HFFc6 (cell line): ENCODE data around the gene TRIM43B. TPM values are rescaled to one million over a fixed set of nuclear protein-coding genes. Genes with fewer than 3 reads are reported as not detected.
A peak's percentile ranks its signal among the peaks of the same experiment; 100 is the strongest.
"Not testable (repeated sequence)": the region's sequence is repeated elsewhere in the genome, so short reads cannot be mapped to it uniquely, and the experiment has no call there.

Experiments used
- DNase-seq: peaks from one replicate; pipeline ENCODE4 v3.0.0-alpha.2; 2018
- H3K27ac Mint-ChIP-seq: 2 replicates; pipeline ENCODE4 v1.8.0; 2020; ENCODE audit warnings: mild to moderate bottlenecking, mixed read lengths
- H3K27me3 Mint-ChIP-seq: 2 replicates; pipeline ENCODE4 v1.8.0; 2021; ENCODE audit warnings: mild to moderate bottlenecking, moderate library complexity, mixed read lengths; ENCODE audit not compliant: insufficient read depth
- H3K36me3 Mint-ChIP-seq: 2 replicates; pipeline ENCODE4 v1.8.0; 2021; ENCODE audit warnings: low read depth, mixed read lengths
- H3K4me1 Mint-ChIP-seq: 2 replicates; pipeline ENCODE4 v1.8.0; 2020; ENCODE audit warnings: low read depth, mixed read lengths
- H3K4me3 Mint-ChIP-seq: 2 replicates; pipeline ENCODE4 v1.8.0; 2020; ENCODE audit warnings: mild to moderate bottlenecking, moderate library complexity, mixed read lengths
- H3K9me3 Mint-ChIP-seq: 2 replicates; pipeline ENCODE4 v1.8.0; 2020; ENCODE audit warnings: mild to moderate bottlenecking, mixed read lengths
- total RNA-seq, 6 experiments: library from RNA; stranded (reverse); fragmentation: NEBNext Ultra II Directional; extraction: Animal tissue kit (Norgen Biotek cat#: 25700); gene quantifications; 2 replicates in 1 of 6; 3 replicates in 5 of 6; pipeline ENCODE4 v1.2.3, GENCODE V29; 2021

The TRIM43B gene
- total RNA-seq, 6 experiments from 2014 or later, result not detected

- not testable (repeated sequence) for H3K9me3 Mint-ChIP-seq, DNase-seq, H3K4me1 Mint-ChIP-seq, H3K36me3 Mint-ChIP-seq, H3K27me3 Mint-ChIP-seq, H3K4me3 Mint-ChIP-seq, H3K27ac Mint-ChIP-seq
Observed at GRCh38 chr2:95463292-95463691, 21.3 kb downstream of the TRIM43B start.

DNA sequence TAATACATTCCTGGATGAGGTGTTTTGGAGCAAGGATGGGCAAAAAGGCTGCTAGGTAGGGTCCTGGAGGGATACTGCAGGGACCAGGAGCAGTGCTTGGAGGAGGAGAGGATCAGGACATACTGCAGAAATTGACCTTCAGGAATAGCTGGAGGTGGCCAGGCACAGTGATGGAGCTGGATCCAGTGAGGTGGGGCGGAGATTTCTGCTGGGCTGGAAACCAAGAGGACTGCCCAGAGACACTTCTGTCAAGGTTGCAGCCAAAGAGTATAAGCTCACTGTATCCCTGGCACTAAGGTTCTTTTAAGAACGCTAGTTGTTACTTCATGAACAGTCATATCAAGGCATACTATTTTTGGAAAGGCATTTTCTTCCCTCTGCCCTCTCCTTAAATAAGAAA is 39.2 kb downstream of the TRIM43B start:
- not testable (repeated sequence) for H3K27me3 Mint-ChIP-seq, H3K9me3 Mint-ChIP-seq, H3K4me3 Mint-ChIP-seq, H3K4me1 Mint-ChIP-seq, H3K36me3 Mint-ChIP-seq, H3K27ac Mint-ChIP-seq, DNase-seq

DNA sequence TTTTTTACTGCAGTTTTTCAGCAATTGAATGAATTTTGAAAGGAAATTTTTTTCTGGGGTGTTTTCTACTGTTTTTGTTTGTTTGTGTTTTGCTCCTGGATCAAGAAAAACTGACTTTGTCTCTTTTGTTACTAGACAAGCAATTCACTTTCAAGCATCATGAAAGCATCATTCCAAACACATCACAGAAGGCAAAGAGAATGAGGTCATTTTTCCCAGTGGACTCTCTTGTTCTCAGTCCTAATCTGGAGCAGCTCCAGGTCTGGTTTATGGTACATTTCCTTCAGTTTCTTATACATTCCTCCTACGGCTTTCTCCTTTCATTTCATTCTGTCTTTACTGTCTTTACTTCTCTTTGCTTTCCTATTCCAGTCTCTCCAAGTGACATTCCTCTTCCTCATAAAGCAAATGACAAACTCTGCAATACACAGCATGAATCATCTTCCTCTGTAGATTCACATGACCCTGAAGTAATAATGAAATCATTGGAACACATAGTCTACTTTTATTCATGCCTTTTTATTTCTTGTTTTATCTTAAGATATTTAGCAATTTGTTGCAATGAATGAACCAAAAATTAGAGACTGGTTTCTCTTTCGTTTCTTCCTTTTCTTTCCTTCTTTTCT is 42.0 kb downstream of the TRIM43B start:
- not testable (repeated sequence) for DNase-seq, H3K4me1 Mint-ChIP-seq, H3K4me3 Mint-ChIP-seq, H3K36me3 Mint-ChIP-seq, H3K27ac Mint-ChIP-seq, H3K9me3 Mint-ChIP-seq, H3K27me3 Mint-ChIP-seq

DNA sequence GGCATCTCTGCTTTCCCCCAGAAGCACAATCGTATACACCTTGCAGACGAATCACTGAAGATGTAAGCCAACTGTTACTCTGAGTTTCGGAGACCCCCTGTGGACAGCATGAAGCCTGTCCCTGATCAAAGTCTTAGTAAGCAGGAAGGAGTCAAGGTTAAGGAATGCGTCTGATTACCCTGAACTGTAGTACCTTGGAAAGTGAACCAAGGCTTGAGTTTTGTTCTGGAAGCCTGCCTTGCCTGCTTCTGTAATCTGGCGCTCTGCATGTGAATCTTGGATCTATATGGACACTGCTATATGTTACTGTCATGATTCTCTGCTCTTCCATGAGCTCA is 48.7 kb downstream of the TRIM43B start:
- not testable (repeated sequence) for H3K4me1 Mint-ChIP-seq, H3K36me3 Mint-ChIP-seq, H3K9me3 Mint-ChIP-seq, H3K27me3 Mint-ChIP-seq, DNase-seq
- Mint-ChIP-seq H3K4me3 (peak overlapping the region; percentile 49; the same call in 1 of the 2 replicates), H3K27ac (peak overlapping the region; percentile 68)

GRCh38 chr2:95435162-95435871 is 49.2 kb downstream of the TRIM43B start:
- not testable (repeated sequence) for DNase-seq, H3K27me3 Mint-ChIP-seq, H3K4me1 Mint-ChIP-seq, H3K36me3 Mint-ChIP-seq, H3K9me3 Mint-ChIP-seq
- H3K27ac Mint-ChIP-seq, result peak overlapping the region; percentile 68
- H3K4me3 Mint-ChIP-seq, result peak overlapping the region; percentile 49; the same call in 1 of the 2 replicates

DNA sequence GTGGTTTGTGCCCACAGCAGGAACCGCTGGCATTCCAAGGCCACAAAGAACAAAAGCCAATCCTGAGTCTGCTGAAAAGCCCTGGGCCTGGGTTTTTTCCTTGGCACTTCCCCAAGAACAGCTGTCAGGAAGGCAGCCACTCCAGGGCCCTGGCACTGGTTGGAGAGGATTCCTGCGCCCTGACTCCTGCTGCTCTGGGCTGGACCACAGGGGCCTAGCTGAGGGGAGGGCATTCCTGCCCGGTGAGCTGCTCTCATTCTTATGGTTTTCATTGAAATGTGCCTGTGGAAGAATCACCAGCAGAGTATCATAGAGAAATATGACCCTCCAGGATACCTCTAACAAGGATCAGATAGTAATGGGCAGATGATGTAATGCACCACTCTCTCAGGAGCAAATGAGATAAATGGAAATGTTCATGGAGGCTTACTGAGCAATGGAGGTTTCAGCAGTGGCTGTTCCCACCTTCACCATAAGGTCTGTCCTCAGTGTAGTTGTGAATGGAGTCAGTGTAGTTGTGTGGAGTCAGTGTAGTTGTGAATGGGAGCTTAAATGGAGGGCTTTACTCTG is 50.0 kb downstream of the TRIM43B start:
- not testable (repeated sequence) for H3K27me3 Mint-ChIP-seq, H3K4me3 Mint-ChIP-seq, H3K36me3 Mint-ChIP-seq, H3K4me1 Mint-ChIP-seq, H3K9me3 Mint-ChIP-seq
- peak overlapping the region; percentile 60; the same call in 1 of the 2 replicates for H3K27ac Mint-ChIP-seq
- peak; percentile 100 for DNase-seq

GRCh38 chr2:95433973-95434372 is 50.6 kb downstream of the TRIM43B start:
- not testable (repeated sequence) for H3K36me3 Mint-ChIP-seq, H3K4me3 Mint-ChIP-seq, H3K9me3 Mint-ChIP-seq, H3K27ac Mint-ChIP-seq, DNase-seq, H3K4me1 Mint-ChIP-seq, H3K27me3 Mint-ChIP-seq

- not testable (repeated sequence) for H3K27ac Mint-ChIP-seq, H3K27me3 Mint-ChIP-seq, H3K4me1 Mint-ChIP-seq, H3K36me3 Mint-ChIP-seq, DNase-seq, H3K4me3 Mint-ChIP-seq, H3K9me3 Mint-ChIP-seq
Observed at GRCh38 chr2:95433373-95433772, 51.2 kb downstream of the TRIM43B start.

DNA sequence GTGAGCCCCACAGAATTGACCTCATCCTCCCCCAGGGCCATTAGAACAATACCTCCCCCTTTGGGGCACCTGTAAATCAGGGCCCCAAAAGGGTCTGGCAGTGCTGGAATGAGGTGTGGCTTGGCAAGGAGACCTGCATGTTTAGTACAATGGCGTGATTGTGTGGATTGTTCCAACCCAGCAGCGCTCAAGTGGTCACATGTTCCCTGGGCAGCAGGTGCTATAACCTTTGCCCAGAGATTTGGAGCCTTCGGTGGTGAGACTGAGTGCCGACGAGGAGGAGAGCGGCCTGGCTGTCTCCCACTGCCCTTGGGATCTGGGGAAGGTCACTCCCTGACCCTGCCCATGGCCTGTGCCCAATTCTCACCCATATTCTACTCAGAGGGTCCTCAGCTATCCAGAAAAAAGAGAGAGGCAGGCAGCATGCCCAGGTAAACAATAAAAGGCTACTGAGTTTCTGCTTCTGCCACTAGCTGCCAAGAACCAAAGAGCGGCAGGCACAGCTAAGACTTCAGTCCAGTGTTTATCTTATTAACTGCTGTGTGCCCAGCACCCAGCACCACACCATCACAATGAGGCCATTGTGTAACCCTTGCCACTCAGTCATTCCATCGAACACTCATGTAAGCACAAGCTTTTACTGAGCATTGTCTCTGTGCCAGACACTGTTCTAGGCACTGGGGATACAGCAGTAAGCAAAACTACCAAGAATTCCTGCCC is 54.6 kb downstream of the TRIM43B start:
- H3K36me3 Mint-ChIP-seq, DNase-seq, H3K4me3 Mint-ChIP-seq, H3K4me1 Mint-ChIP-seq, H3K27ac Mint-ChIP-seq, H3K27me3 Mint-ChIP-seq, H3K9me3 Mint-ChIP-seq: not testable (repeated sequence)

- H3K27me3 Mint-ChIP-seq, H3K27ac Mint-ChIP-seq, H3K4me1 Mint-ChIP-seq, H3K4me3 Mint-ChIP-seq, DNase-seq, H3K36me3 Mint-ChIP-seq, H3K9me3 Mint-ChIP-seq: not testable (repeated sequence)
Observed at GRCh38 chr2:95427196-95427867, 57.2 kb downstream of the TRIM43B start.

Other genes with a start within 250 kb of the TRIM43B start
- gene PROM2, start 210.3 kb downstream of the TRIM43B start, total RNA-seq, result under 1 TPM in 5 of 6 experiments, not detected in 1; 0.12 to 0.68 (median 0.35) TPM
- gene KCNIP3, start 187.4 kb downstream of the TRIM43B start, total RNA-seq, result 1 to 10 TPM in 2 of 6 experiments, under 1 TPM in 4; 0.56 to 2.4 (median 0.67) TPM
- 10 to 100 TPM; 23.1 to 28.0 (median 26.3) TPM for gene FAHD2A, start 82.0 kb downstream of the TRIM43B start, total RNA-seq
- gene TRIM43, start 107.2 kb upstream of the TRIM43B start, total RNA-seq, result not detected